ENCODE data around the gene FCMR. TPM values are rescaled to one million over a fixed set of nuclear protein-coding genes. Genes with fewer than 3 reads are reported as not detected.

The FCMR gene
- total and polyA plus RNA-seq, 10 of the 15 experiments (the other 5 are each of a cell fraction or from before 2014, with no cell fraction given) = 79.7 to 245 (median 123) TPM

GRCh38 chr1:206926286-206926685 lies 4.5 kb upstream of the FCMR start:
- intact Hi-C loops (cut with micrococcal nuclease; ENCODE audit: unreplicated experiment) = no loop called here
- ChIA-PET CTCF (interaction anchor here (0.9 to 13.5 kb wide), 8 partner anchors 9 to 200 kb away, joined by 3 to 643 read pairs (median 8); partner anchors contain the start of gene FCMR), POLR2A (interaction anchor here (0.6 to 13.3 kb wide), 7 partner anchors 9 to 901 kb away, joined by 3 to 222 read pairs (median 5); partner anchors contain the start of gene FCMR), RAD21 (ENCODE audit: unreplicated experiment) (interaction anchor here (0.7 to 13.5 kb wide), 5 partner anchors 9 to 54 kb away, joined by 3 to 371 read pairs (median 6); partner anchors contain the start of gene FCMR), SMC1A (ENCODE audit: uncharacterized antibody, unreplicated experiment) (interaction anchor here (1.4 to 4.3 kb wide), 8 partner anchors 13 to 263 kb away, joined by 3 to 41 read pairs (median 4); no protein-coding TSS in a partner anchor)
- Histone ChIP-seq H3K79me2 (ENCODE audit: control insufficient read depth, insufficient read depth, low read length) (peaks cover 31% of the 10 kb centered on the region), H3K27ac (ENCODE audit: control insufficient read depth, insufficient read depth) (no peak overlapping the region), H3K4me1 (ENCODE audit: control insufficient read depth, insufficient read depth, low read length) (peaks cover 62% of the 10 kb centered on the region), H4K20me1 (ENCODE audit: control insufficient read depth, insufficient read depth) (no peaks in the 10 kb centered on the region), H3K4me2 (ENCODE audit: control insufficient read depth, insufficient read depth) (no peak overlapping the region), H3K9me3 (replicated peaks; ENCODE audit: control insufficient read depth, insufficient read depth, low read length) (no peaks in the 10 kb centered on the region), H3K9ac (ENCODE audit: control insufficient read depth, insufficient read depth, low read length) (no peak overlapping the region), H3K27me3 (replicated peaks in 1 of 2; ENCODE audit: control insufficient read depth in 2 of 2, insufficient read depth in 2 of 2, low read length in 1 of 2) (no peaks in the 10 kb centered on the region), H3K36me3 (ENCODE audit: control insufficient read depth in 2 of 2, insufficient read depth in 2 of 2, low read length in 1 of 2) (no peaks in the 10 kb centered on the region), H2AFZ (ENCODE audit: control insufficient read depth, low read depth, low read length) (no peak overlapping the region), H3K4me3 (no peak overlapping the region)
- WGBS (ENCODE audit: insufficient coverage, insufficient replicate concordance, low lambda C conversion rate, missing lambda C conversion rate) = 100% methylated on average over 2 of the region's 2 CpGs
- DNase-seq (ENCODE audit: low read depth, low spot score) (no peak), FAIRE-seq (no peak), ATAC-seq (no peak)
- no TSS peak for BruUV-seq (replicated peaks)
- in situ Hi-C loops (cut with MboI) = loop anchor here (10.0 kb wide), 1 partner anchor 409 kb away; no protein-coding TSS in a partner anchor
- TF ChIP-seq ASH2L (IDR thresholded peaks at IDR 0.05; ENCODE audit: borderline replicate concordance, low read depth) (no peak), MTA2 (IDR thresholded peaks at IDR 0.05; ENCODE audit: low read depth) (no peak), MYB (IDR thresholded peaks at IDR 0.05; ENCODE audit: borderline replicate concordance, low read depth, low read length) (no peak), ZNF217 (IDR thresholded peaks at IDR 0.05) (no peak), CEBPB (IDR thresholded peaks at IDR 0.05; ENCODE audit: borderline replicate concordance in 1 of 2, low read depth in 2 of 2, low read length in 2 of 2) (no peak), GATAD2B (conservative IDR thresholded peaks at IDR 0.05; ENCODE audit: low read depth) (no peak), CBFB (IDR thresholded peaks at IDR 0.05; ENCODE audit: low read depth) (no peak), CHD4 (IDR thresholded peaks at IDR 0.05) (no peak), KLF5 (IDR thresholded peaks at IDR 0.05; ENCODE audit: partially characterized antibody) (no peak), JUNB (IDR thresholded peaks at IDR 0.05) (no peak), FOXM1 (IDR thresholded peaks at IDR 0.05; ENCODE audit: low read depth, low read length) (no peak)

Measured in GM12878 (cell line).